ENCODE measurements around the gene ELFN1.
A peak's percentile ranks its signal among the peaks of the same experiment; 100 is the strongest.
"Not testable (repeated sequence)": the region's sequence is repeated elsewhere in the genome, so short reads cannot be mapped to it uniquely, and the experiment has no call there.

The ELFN1 gene

GRCh38 chr7:1712907-1713501 is 42.9 kb downstream of the ELFN1 start:
- no peak for DNase-seq

GRCh38 chr7:1713502-1714484 is 43.7 kb downstream of the ELFN1 start:
- peak; percentile 18 for DNase-seq

- DNase-seq: no peak
Observed at GRCh38 chr7:1714583-1715330, 44.7 kb downstream of the ELFN1 start.

GRCh38 chr7:1715331-1715625 is 45.2 kb downstream of the ELFN1 start:
- no peak for DNase-seq

- no peak for DNase-seq
Observed at GRCh38 chr7:1715671-1716074, 45.6 kb downstream of the ELFN1 start.

GRCh38 chr7:1716263-1717094 is 46.4 kb downstream of the ELFN1 start:
- no peak for DNase-seq

- DNase-seq: no peak
Observed at GRCh38 chr7:1717095-1717483, 47.0 kb downstream of the ELFN1 start.

- no peak for DNase-seq
Observed at GRCh38 chr7:1717903-1718676, 48.0 kb downstream of the ELFN1 start.

- DNase-seq: not testable (repeated sequence)
Observed at GRCh38 chr7:1718850-1719249, 48.8 kb downstream of the ELFN1 start.

- not testable (repeated sequence) for DNase-seq
Observed at GRCh38 chr7:1719256-1719655, 49.2 kb downstream of the ELFN1 start.

- DNase-seq: no peak
Observed at GRCh38 chr7:1719913-1720312, 49.8 kb downstream of the ELFN1 start.

GRCh38 chr7:1720326-1720725 is 50.2 kb downstream of the ELFN1 start:
- peak; percentile 28 for DNase-seq

GRCh38 chr7:1721047-1721690 is 51.1 kb downstream of the ELFN1 start:
- no peak for DNase-seq

GRCh38 chr7:1723254-1723653 is 53.2 kb downstream of the ELFN1 start:
- DNase-seq: no peak

- DNase-seq: no peak
Observed at GRCh38 chr7:1724118-1724910, 54.2 kb downstream of the ELFN1 start.

- DNase-seq: peak; percentile 83
Observed at GRCh38 chr7:1725199-1725690, 55.2 kb downstream of the ELFN1 start.

- DNase-seq: no peak
Observed at GRCh38 chr7:1725766-1726630, 55.9 kb downstream of the ELFN1 start.

GRCh38 chr7:1727079-1727478 is 57.0 kb downstream of the ELFN1 start:
- DNase-seq: no peak

- DNase-seq: no peak
Observed at GRCh38 chr7:1727812-1728570, 57.9 kb downstream of the ELFN1 start.

Data from DMS79 (cell line).